K562 (cell line): ENCODE measurements around the gene PILRA. TPM values are rescaled to one million over a fixed set of nuclear protein-coding genes. Genes with fewer than 3 reads are reported as not detected.
"Not testable (repeated sequence)": the region's sequence is repeated elsewhere in the genome, so short reads cannot be mapped to it uniquely, and the experiment has no call there.

Experiments
- CBX1 ChIP-seq: sonication (generic); IDR thresholded peaks from 2 replicates; pipeline ENCODE4 v1.6.1; 2016; ENCODE audit warnings: antibody characterized with exemption, low read depth, mild to moderate bottlenecking
- CHD2 ChIP-seq: IDR thresholded peaks from 2 replicates; pipeline ENCODE4 v1.6.1; 2011; ENCODE audit warnings: low read depth, low read length
- HDAC2 ChIP-seq: fragments of 450-650 bp; IDR thresholded peaks from 2 replicates; pipeline ENCODE4 v1.6.1; 2016; ENCODE audit warnings: mild to moderate bottlenecking
- KLF6 ChIP-seq: fragments of 250-450 bp; sonication (Bioruptor Pico); IDR thresholded peaks from 2 replicates; pipeline ENCODE4 v1.4.0; 2020; ENCODE audit warnings: mild to moderate bottlenecking, moderate library complexity, borderline replicate concordance
- MAZ ChIP-seq, 2 experiments: fragments of 450-650 bp in 1 of 2; sonication (generic) in 1 of 2; formaldehyde crosslinking; IDR thresholded peaks in 1 of 2; conservative IDR thresholded peaks in 1 of 2; 2 replicates each; pipeline versions ENCODE4 v1.4.0 to v1.5.0; 2020; ENCODE audit warnings: mild to moderate bottlenecking in 1 of 2, missing genetic modification reagents in 1 of 2
- MTA3 ChIP-seq: fragments of 450-650 bp; formaldehyde crosslinking; IDR thresholded peaks from 2 replicates; pipeline ENCODE4 v1.6.1; 2017; ENCODE audit warnings: mild to moderate bottlenecking, borderline replicate concordance
- POLR2H ChIP-seq: IDR thresholded peaks from 2 replicates; pipeline ENCODE4 v1.6.1; 2016; ENCODE audit warnings: missing genetic modification characterization, low read depth, mild to moderate bottlenecking, control low read depth, missing compliant biosample characterization, moderate library complexity
- PRDM10 ChIP-seq: fragments of 450-650 bp; IDR thresholded peaks from 2 replicates; pipeline ENCODE4 v1.6.1; 2018; ENCODE audit not compliant: partially characterized antibody
- ZBTB40 ChIP-seq, 2 experiments: fragments of 450-650 bp in 1 of 2; sonication (generic) in 1 of 2; formaldehyde crosslinking in 1 of 2; IDR thresholded peaks; 2 replicates each; pipeline versions ENCODE4 v1.7.1 to v1.9.0; 2016 to 2022; ENCODE audit warnings: inconsistent platforms in 1 of 2, mild to moderate bottlenecking in 1 of 2, missing genetic modification reagents in 1 of 2
- ZNF263 ChIP-seq: sonication (generic); formaldehyde crosslinking; IDR thresholded peaks from 2 replicates; pipeline ENCODE4 v1.8.0; 2022; ENCODE audit warnings: mild to moderate bottlenecking, missing genetic modification reagents, borderline replicate concordance
- polyA plus RNA-seq, 8 experiments: library from polyadenylated mRNA; depleted of rRNA in 4 of 8; stranded (reverse) in 5 of 8; unstranded in 3 of 8; fragments of >200 nt; fragmentation: Nextera tagmentation in 2 of 8; fragmentation: Illumina TruSeq in 1 of 8; extraction: Ambion mirVana in 2 of 8; extraction: Trizol in 1 of 8; gene quantifications; 2 replicates each; pipeline versions ENCODE4 v1.2.1 to v1.2.3, GENCODE V29; 2011 to 2014; ENCODE audit warnings: inconsistent platforms in 1 of 8, missing spikeins in 1 of 8
- total RNA-seq, 7 experiments: library from RNA; depleted of rRNA in 6 of 7; stranded (reverse); fragments of >200 nt in 6 of 7; fragmentation: Illumina TruSeq in 2 of 7; extraction: Trizol in 2 of 7; gene quantifications; 2 replicates each; pipeline versions ENCODE4 v1.2.1 to v1.2.3, GENCODE V29; 2011 to 2021; ENCODE audit warnings: low replicate concordance in 1 of 7

The PILRA gene
- total and polyA plus RNA-seq, 9 of the 15 experiments (the other 6 are each of a cell fraction or from before 2014, with no cell fraction given) = 0.13 to 1.8 (median 0.62) TPM

- TF ChIP-seq ZBTB40 (IDR thresholded peaks at IDR 0.05) = peak; percentile 72; the same call in 1 of the 2 replicates
- TF ChIP-seq ZBTB40 (CRISPR knock-in tag; IDR thresholded peaks at IDR 0.05) = not testable (repeated sequence)
- peak; percentile 43; the same call in 1 of the 2 replicates for TF ChIP-seq ZNF263 (CRISPR knock-in tag)
- 0 out of 2 replicates have a peak, but pooled peaks have one; percentile 39 for TF ChIP-seq KLF6 (CRISPR knock-in tag)
- peak; percentile 95; the same call in 1 of the 2 replicates for TF ChIP-seq MTA3
- TF ChIP-seq CBX1 = peak; percentile 92; the same call in 1 of the 2 replicates
- peak; percentile 88 to 97 for TF ChIP-seq MAZ (CRISPR knock-in tag; conservative IDR thresholded peaks at IDR 0.05 in 1 of 2, IDR thresholded peaks at IDR 0.05 in 1 of 2)
- peak; percentile 96 for TF ChIP-seq POLR2H
- TF ChIP-seq CHD2 = peak; percentile 47
- TF ChIP-seq PRDM10 = peak; percentile 58
- TF ChIP-seq HDAC2 = peak; percentile 79; the same call in 1 of the 2 replicates
Measured at GRCh38 chr7:100335566-100336466, 37.5 kb upstream of the PILRA start (continued).
